ENCODE results near the gene FAM161B.

- no peak for TF ChIP-seq POLR2AphosphoS5 (IDR thresholded peaks at IDR 0.05; ENCODE audit: low read depth, low read length)
- TF ChIP-seq CTCF (IDR thresholded peaks at IDR 0.05): no peak
- no peak for TF ChIP-seq SIN3A (IDR thresholded peaks at IDR 0.05; ENCODE audit: borderline replicate concordance, insufficient read depth, low read depth, low read length)
- TF ChIP-seq REST (IDR thresholded peaks at IDR 0.05; ENCODE audit: insufficient read depth in 1 of 2, low read depth in 2 of 2, low read length in 1 of 2): no peak
- TF ChIP-seq TCF7L2 (IDR thresholded peaks at IDR 0.05; ENCODE audit: low read depth, low read length): no peak
Measured at GRCh38 chr14:73991092-73991491, 41.2 kb upstream of the FAM161B start.
